Effector memory CD4-positive, alpha-beta T cell (primary cell): ENCODE measurements around the gene PLEKHA7.

Experiments
- DNase-seq, 3 donors: peaks; one replicate each; pipeline ENCODE4 v3.0.0-alpha.2; 2020
- H3K27ac ChIP-seq: 2 replicates; pipeline ENCODE4 v1.7.0; 2013; ENCODE audit warnings: mild to moderate bottlenecking, low read length, moderate library complexity; ENCODE audit not compliant: insufficient read depth, poor library complexity, severe bottlenecking
- H3K27me3 ChIP-seq: replicated peaks from 2 replicates; pipeline ENCODE4 v1.7.0; 2013; ENCODE audit warnings: mild to moderate bottlenecking, low read length; ENCODE audit not compliant: insufficient read depth, control insufficient read depth, poor library complexity, severe bottlenecking
- H3K36me3 ChIP-seq: 2 replicates; pipeline ENCODE4 v1.7.0; 2013; ENCODE audit warnings: mild to moderate bottlenecking, low read length, moderate library complexity; ENCODE audit not compliant: control insufficient read depth, insufficient read depth
- H3K4me1 ChIP-seq: 2 replicates; pipeline ENCODE4 v1.7.0; 2013; ENCODE audit warnings: low read length, mild to moderate bottlenecking; ENCODE audit not compliant: control insufficient read depth, insufficient read depth, poor library complexity, severe bottlenecking
- H3K4me3 ChIP-seq: 2 replicates; pipeline ENCODE4 v1.7.0; 2013; ENCODE audit warnings: low read length, low read depth, mild to moderate bottlenecking; ENCODE audit not compliant: insufficient read depth, poor library complexity, severe bottlenecking
- H3K9me3 ChIP-seq: 2 replicates; pipeline ENCODE4 v1.7.0; 2013; ENCODE audit warnings: mild to moderate bottlenecking, low read length, moderate library complexity; ENCODE audit not compliant: control insufficient read depth

The PLEKHA7 gene

DNA sequence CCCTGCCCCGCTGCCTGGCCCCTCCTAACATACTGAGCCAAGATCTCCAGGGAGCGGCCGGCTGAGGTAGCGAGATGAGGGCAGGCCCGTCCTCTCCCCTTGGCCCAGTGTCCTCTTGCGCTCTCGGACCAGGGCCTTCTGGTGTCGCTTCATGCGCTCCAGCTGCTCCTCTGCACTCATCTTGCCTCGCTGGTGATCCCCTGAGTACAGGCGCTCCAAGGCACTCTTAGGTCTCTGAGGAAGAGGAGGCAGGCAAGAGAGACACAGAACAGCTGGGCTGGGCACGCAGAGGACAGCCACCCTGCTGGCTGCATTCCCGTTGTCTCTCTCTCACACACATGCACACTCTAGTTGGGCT is 225.2 kb downstream of the PLEKHA7 start:
- Histone ChIP-seq H3K4me3 (no peak overlapping the region), H3K27me3 (no peaks in the 10 kb centered on the region), H3K4me1 (no peaks in the 10 kb centered on the region), H3K27ac (no peak overlapping the region), H3K36me3 (no peaks in the 10 kb centered on the region), H3K9me3 (no peaks in the 10 kb centered on the region)
- DNase-seq: no peak

GRCh38 chr11:16788141-16789062 is 225.8 kb downstream of the PLEKHA7 start:
- Histone ChIP-seq H3K4me3 (no peak overlapping the region), H3K27ac (no peak overlapping the region), H3K4me1 (no peaks in the 10 kb centered on the region), H3K9me3 (no peaks in the 10 kb centered on the region), H3K27me3 (no peaks in the 10 kb centered on the region), H3K36me3 (no peaks in the 10 kb centered on the region)
- peak; percentile 3 to 38 (median 24) for DNase-seq

GRCh38 chr11:16787035-16787742 is 227.0 kb downstream of the PLEKHA7 start:
- no peaks in the 10 kb centered on the region for H3K4me1 ChIP-seq
- no peaks in the 10 kb centered on the region for H3K9me3 ChIP-seq
- DNase-seq: no peak
- no peaks in the 10 kb centered on the region for H3K36me3 ChIP-seq
- no peak overlapping the region for H3K27ac ChIP-seq
- no peak overlapping the region for H3K4me3 ChIP-seq
- no peaks in the 10 kb centered on the region for H3K27me3 ChIP-seq

DNA sequence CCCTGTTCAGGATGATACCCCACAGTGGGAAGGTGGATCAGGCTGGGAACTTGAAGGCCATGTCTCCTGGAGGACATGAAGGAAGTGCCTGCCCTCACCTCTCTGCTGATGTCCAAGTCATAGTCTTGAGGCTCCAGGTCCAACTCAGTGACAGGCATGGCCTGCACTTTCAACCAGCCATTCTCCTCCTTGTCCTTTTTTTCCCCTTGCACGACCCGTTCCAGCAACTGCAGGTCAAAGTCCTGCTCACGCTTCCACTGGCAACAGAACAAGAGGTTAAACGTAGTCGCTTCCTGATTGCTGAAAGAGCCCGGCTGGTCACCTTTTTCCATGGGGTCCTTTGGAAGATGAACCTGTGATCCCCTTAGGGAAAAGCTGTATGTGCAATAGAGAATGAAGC is 228.1 kb downstream of the PLEKHA7 start:
- Histone ChIP-seq H3K4me1 (no peaks in the 10 kb centered on the region), H3K36me3 (no peaks in the 10 kb centered on the region), H3K27ac (no peak overlapping the region), H3K4me3 (no peak overlapping the region), H3K9me3 (no peaks in the 10 kb centered on the region), H3K27me3 (no peaks in the 10 kb centered on the region)
- DNase-seq: no peak

DNA sequence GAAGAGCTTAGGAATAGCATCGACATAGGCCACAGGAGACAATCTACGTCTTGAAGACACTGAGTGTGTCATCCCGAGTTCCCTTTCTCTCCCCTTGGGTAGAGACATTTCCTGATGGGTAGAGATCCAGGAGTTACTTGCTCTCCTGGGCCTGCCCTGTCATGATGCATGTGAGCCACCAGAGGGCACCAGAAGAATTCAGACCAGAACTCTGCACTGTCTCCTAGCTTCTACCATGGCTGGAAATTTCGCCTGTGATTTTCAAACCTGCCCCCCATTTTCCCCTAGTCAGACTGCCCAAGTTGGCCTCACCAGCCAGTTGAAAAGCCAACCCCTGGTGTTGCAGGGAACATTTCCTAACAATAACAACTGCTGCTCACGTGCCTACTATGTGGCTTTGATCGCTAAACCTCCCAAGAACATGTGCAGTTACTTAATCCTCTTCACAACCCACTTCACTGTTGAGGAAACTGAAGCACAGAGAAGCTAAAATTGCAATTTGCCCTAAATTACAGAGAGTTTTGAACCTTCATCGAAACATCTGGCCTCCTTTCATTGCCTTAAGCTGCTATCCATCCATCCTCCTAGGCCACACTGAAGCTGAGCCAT is 228.6 kb downstream of the PLEKHA7 start:
- H3K27me3 ChIP-seq: no peaks in the 10 kb centered on the region
- H3K9me3 ChIP-seq: no peaks in the 10 kb centered on the region
- DNase-seq: peak in 1 of 3 donors; percentile 31

DNA sequence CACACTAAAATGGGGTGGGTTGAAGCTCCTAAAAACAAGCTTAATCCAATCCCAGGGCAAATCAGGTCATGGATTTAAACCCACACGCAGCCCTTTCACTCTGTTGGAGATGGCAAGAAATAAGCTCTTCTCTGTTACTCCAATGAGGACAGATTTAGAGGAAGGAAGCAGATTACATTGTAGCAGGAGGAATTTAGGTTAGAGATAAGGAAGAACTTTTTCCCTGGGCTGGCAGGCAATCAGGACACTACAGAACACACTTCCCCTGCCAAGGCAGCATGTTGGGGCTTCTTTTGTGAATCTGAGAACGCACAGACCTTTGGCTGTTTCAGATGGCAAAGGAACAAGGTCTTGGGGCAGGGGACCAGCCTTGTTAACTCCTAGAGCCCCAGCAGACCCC is 229.5 kb downstream of the PLEKHA7 start:
- Histone ChIP-seq H3K36me3 (no peaks in the 10 kb centered on the region), H3K4me1 (no peaks in the 10 kb centered on the region), H3K27me3 (no peaks in the 10 kb centered on the region), H3K9me3 (no peaks in the 10 kb centered on the region), H3K27ac (no peak overlapping the region), H3K4me3 (no peak overlapping the region)
- no peak for DNase-seq

More for the DNA sequence above, 228.6 kb downstream of the PLEKHA7 start:
- no peak overlapping the region for H3K4me3 ChIP-seq
- H3K4me1 ChIP-seq: no peaks in the 10 kb centered on the region
- H3K36me3 ChIP-seq: no peaks in the 10 kb centered on the region
- H3K27ac ChIP-seq: no peak overlapping the region

- H3K9me3 ChIP-seq: no peaks in the 10 kb centered on the region
- H3K4me1 ChIP-seq: no peaks in the 10 kb centered on the region
- DNase-seq: no peak
- no peak overlapping the region for H3K27ac ChIP-seq
- no peaks in the 10 kb centered on the region for H3K27me3 ChIP-seq
- H3K36me3 ChIP-seq: no peaks in the 10 kb centered on the region
- H3K4me3 ChIP-seq: no peak overlapping the region
Observed at GRCh38 chr11:16784097-16784496, 230.1 kb downstream of the PLEKHA7 start.

DNA sequence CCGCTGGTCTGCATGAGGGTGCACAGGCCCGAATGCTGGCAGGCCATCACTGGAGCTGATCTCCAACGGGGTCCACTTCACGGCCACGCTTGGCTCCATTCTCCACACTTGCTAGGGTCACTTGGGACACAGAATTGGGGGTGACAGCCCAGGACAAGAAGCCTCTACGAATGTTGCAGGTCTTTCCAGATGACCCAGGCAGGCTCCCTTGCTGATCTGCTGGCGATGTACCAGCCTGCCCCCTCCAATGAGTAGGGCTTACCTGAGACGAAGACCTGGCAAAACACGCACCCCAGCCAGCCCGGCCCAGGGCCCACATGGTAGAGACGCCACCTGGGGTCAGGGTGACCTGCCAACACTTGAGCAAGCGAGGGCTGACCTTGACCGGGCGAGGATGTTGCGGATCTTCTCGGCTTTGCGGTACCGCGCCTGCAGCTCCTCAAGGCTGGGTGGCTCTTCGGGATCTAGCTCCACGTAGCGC is 230.9 kb downstream of the PLEKHA7 start:
- DNase-seq: no peak
- Histone ChIP-seq H3K36me3 (no peaks in the 10 kb centered on the region), H3K27me3 (no peaks in the 10 kb centered on the region), H3K4me1 (no peaks in the 10 kb centered on the region), H3K27ac (no peak overlapping the region), H3K4me3 (no peak overlapping the region), H3K9me3 (no peaks in the 10 kb centered on the region)

GRCh38 chr11:16781936-16782919 is 232.0 kb downstream of the PLEKHA7 start:
- Histone ChIP-seq H3K4me1 (no peaks in the 10 kb centered on the region), H3K27me3 (no peaks in the 10 kb centered on the region), H3K9me3 (no peaks in the 10 kb centered on the region), H3K36me3 (no peaks in the 10 kb centered on the region), H3K4me3 (no peak overlapping the region), H3K27ac (no peak overlapping the region)
- no peak for DNase-seq
